Measurements from ENCODE around the gene LIMCH1.

The LIMCH1 gene

DNA sequence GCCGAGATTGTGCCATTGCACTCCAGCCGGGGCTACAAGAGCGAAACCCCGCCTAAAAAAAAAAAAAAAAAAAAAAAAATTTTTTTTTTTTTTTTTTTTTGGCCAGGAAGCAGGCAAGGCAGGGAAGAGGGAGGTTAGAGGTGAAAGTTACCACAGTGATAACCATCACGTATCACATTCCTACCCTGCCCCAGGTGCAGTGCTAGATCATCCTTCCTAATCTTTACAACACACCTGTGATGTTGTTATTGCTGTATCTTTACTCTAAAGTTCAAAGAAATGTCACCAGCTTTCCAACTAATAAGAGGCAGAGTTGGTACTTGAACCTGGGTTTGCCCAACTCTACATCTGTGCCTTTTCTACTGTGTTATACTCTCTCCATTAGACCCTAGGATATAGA is 7.2 kb upstream of the LIMCH1 start:
- DNase-seq: no peak

DNA sequence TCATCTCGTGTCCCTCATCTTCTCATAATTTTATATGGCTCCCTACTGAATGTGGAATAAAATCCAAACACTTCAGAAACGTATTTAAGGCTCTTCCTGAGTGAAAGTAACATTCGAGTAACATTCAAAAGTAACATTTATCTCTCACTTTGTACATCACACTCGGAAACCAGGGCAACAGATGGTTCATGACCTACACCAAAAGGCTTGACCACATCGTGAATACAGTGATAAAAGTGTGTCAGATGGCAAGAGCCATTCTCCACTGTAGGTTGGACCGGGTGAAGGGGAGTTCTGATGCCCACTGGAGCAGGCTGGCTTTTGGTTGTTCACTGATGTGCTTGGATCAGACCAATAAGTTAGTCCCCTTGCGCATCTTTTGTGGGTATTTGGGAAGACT is 5.6 kb upstream of the LIMCH1 start:
- DNase-seq: no peak

DNA sequence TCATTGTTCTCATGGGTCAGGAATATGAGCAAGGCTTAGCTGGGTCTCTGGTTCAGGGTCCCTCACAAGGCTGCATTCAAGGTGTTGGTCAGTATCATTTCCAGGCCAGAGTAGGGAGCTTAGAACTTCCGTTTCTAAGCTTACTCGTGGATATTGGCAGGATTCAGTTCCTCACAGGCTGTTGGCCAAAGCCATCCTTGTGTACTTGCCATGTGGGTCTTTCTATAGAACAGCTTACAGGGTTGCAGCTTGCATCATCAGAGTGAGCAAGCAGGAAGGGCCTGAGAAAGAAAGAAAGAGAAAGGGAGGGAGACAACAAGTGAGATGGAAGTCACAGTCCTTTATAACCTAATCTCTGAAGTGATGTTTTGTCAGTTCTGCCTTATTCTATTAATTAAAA is 5.1 kb upstream of the LIMCH1 start:
- no peak for DNase-seq

DNA sequence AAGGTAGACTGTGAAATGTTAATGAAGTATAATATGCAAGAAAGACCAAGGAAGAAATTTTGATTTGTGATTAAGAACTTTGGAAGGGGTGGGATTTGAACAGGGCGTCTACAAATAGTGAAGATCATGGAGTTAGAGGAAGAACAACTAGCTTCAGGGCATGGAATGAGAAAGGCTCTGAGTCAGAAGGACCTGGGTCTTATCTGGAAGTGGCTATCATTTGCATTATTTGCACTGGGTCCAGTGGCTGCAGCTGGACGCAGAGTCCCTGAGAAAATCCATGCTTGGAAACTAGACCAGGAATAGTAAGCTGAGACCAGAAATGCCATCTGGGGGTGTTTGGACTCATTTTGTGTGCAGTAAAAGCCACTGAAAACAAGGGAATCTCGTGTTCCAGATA is 4.3 kb upstream of the LIMCH1 start:
- DNase-seq: no peak

DNA sequence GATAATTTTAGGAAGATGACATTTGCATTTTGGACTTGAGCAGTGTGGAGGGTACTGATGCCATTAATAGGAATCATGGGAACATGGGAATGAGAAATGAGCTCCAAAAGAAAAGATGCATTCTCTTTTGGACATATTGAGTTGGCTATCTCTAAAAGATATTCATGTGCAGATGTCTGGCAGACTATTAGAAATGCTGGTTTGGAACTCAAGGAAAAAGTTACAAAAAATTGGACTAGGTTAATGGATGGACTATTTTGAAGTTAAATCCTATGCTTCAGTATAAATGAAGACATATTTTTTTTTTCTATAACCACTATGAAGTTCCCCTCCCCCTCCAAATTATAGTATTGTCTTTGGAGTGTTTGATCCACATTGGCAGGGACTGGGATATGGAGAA is 3.6 kb upstream of the LIMCH1 start:
- no peak for DNase-seq

DNA sequence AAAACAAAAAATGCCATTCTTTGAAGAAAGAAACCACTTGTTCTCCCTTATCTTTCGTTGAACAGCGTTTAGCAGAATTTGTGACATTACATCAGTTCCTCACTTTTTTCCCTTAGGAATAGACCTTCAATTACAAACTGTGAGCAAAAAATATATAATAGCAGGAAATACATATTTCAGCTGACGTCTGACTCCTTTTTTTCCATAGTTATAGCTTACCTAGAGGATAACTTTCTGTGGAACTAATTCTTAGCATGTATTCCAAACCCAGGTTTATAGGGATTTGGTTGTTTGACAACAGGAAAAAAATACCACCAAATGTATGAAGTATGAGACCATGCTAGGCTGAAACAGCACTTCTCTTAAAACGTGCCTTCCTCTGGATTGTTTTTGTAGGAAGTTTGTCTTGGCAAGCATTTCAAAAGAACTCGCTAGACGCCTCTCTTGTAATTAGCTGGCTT is 2.0 kb upstream of the LIMCH1 start:
- DNase-seq: no peak

DNA sequence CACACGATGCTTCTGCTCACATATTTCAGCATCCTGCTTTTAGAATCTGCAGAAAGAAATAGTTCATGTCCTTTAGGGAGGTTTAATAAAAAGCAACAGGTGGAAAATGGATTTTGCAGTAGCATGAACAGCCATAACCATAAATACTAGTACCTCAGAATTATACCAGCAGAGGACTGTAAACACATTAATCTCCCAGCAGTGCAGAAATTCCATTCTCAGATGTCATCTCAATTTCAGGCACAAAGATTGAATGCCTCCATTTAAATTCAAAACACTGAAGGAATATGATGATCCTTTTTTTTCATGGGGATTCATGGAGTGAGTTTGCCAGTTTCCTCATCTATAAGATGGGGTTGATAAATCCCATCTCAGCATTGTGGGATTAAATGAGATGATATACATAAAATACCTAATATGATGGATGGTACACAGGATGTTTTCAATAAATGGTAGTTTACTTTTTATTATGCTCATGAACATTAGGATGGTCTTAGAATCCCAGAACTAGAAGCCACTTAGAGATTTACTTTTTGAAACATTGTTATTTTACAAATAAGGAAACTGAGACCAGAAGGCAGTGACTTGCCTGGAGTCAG is 566 bp upstream of the LIMCH1 start:
- DNase-seq: no peak

DNA sequence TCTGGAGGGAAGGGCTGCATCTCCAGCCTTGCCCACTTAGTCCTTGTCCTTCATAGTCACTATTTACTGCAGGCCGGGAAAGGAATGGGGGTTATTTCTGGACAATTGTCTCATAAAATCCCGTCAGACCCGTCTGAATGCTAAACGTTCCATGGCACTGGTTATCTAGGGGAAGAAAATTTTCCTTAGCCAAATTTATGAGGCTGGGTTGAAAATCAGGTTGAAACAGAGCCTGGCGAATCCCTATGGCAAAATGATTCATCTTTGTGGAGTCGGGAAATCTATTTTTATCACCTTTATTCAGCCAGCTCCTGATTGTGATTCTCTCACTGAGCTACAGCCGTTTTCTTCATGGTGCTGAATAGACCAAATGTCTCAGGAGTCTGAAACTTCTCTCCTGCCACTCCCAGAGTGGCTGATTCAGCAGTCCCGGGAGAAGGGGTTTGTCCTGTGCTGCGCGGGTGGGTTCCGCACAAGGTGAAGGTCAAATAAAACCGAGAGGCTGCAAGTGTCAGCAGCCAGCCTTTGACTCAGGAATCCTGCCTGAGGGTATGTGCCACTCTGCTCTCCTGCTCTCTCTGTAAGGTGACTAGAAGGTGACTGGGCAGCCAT is 1.0 kb downstream of the LIMCH1 start:
- no peak for DNase-seq

DNA sequence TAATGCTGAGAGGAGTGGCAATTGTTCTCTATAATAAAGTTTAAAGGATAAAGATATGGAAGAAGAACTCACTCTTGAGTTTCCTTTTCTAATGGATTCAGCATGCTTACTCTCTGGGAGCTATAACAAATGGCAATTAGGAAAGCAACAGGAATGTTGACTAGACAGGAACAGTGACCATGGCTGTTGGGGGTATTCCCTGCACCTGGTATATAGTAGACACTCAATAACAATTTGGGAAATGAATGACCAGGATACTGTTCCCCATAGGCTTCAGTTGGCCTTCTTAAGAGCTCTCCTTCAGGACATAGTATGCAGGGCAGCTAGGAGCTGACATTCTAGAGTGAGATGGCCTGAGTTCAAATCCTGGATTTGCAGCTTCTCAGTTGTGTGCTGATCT is 1.8 kb downstream of the LIMCH1 start:
- DNase-seq: no peak

DNA sequence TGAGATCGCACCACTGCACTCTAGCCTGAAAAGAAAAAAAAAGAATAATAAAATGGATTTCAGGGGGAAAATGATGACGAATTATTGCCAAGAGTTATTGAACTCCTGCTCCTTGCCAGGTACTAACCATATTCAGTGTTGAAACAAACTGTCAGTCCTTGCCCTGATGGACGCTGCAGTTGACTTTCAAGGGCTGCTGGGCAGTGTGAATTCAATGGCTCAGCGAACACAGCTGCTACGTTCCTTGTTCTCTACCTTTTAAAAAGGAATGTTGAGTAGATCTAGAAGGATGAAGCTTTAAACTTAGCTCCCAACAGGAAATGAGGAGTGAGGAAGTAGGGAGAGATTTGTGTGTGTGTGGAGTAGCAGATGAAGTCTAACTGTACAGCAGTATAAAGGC is 2.7 kb downstream of the LIMCH1 start:
- DNase-seq: no peak

DNA sequence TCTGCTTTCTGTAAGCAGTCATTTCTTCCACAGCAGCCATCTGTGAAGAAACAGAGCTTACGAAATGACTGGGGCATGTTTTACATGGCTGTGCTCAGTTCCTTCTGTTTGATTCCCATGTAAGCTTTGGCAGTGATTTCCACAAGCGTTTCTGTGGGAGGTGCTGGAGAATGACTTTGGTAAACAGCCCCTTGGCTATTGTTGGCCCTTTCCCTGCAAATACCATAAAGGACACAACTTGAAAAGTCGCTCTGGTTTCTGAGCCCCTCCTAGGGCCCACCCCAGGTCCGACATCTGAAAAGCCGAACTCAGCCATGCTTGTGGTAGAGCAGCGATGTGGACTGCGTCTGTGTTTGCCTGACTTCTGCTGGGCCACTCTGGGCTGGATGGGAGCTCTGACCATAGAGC is 3.7 kb downstream of the LIMCH1 start:
- no peak for DNase-seq

DNA sequence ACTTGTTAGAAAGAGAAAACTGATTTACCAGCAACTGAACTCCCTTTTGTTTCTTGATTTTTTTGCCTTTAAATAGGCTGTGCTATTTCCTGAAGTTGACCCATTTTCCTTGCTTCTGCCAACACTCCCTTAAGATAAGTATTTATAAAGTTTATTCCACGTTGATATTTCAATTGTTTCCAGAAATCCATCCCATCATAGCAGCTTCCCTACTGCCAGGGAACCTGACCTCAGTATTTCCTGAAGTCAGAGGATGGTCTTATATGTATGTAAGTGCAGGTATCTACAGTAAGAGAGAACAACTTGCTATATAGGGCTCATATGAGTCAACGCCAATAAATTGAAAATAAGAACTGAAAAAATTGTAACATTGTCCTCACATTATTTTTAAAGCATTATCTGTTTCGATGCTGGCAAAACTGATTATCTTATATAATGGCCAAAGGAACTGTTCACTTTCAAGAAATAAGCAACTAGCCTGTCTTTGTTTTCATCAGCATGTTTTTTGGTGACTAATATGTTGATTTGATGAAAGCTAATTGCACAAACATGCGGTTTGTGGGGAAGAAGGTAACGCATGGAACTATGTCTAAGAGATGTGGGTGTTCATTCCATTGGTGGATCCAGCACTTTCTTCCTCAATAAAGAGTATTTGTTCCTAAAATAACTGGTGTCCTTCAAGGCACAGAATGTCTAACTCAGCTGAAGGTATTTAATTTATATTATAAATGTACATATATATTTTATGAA is 4.7 kb downstream of the LIMCH1 start:
- no peak for DNase-seq

DNA sequence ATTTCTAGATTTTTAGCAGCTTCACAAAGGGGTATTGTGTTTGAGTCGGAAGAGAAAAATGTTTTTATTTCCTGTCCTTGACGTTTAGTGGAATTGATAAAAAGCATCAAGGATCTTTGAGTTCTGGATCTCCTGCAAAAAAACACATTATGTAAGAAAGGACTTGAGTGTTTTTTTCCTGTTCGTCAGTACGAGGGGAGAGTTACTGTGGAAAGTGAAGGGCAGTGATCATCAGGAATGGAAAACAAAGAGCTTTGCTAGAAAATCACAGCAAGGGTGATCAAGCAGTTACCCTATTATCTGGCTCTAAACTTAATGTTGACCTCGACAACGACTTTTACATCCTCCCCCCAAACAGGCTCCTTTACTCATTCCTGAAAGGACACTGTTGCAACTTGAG is 7.3 kb downstream of the LIMCH1 start:
- DNase-seq: no peak

DNA sequence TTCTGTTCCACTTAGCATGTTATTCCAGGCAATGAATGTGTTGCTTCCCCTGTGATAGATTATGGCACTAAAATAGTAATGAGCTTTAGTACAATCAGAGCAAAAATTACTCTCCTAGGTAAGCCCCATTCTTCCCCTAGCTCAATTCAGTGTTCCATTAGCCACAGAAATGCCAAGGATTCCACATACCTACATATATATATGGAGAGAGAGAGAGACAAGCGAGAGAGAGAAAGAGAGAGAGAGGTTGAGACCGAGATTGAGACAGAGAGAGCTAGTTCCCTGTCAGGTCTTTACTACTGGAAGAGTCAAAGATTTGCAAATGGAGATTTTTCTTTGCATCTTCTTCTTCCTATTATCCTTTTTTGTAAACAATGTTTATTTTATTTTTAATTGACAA is 8.7 kb downstream of the LIMCH1 start:
- DNase-seq: no peak

DNA sequence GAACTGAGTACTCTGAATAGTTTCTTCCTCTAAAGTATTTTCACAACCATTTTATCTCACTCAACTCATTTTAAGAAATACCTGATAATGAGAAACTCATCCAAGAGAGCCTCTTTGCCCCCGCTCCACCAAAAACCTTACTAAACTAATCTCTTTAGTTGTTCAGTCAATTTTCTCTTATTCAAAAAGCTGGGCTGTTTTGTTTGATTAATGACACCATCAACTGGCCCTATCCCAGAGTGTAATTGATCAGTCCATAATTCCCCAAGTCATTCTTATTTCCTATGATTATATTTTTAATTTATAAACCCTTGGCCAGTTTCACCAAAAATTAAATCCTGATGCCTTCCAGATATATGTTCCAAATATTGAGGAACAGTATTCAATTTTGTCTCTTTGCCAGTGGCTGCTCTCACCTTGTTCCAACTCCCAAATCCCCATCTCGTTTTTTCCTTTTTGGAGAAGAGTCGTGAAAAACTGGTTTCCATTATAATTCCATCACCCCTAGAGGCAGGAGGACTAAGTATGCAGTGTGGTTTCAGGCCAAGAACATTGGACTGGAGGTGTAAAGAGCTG is 10.4 kb downstream of the LIMCH1 start:
- DNase-seq: no peak

DNA sequence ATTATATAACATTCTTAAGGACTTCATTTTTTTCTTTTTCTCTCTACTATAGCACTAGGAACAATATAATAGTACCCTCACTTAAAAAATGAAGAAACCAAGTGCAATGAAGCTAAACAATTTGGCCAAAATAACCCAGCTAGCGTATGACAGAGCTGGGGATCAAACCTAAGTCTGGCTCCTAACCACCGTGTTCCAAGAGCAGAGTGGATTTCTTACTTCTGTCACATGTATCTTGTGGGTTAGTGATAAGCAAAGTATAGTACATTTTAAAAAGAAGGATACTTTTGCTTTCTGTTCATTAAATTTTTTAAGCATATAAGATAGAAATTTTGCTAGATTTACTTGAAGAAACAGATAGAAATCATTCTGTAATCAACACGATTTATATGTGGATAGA is 11.5 kb downstream of the LIMCH1 start:
- DNase-seq: no peak

DNA sequence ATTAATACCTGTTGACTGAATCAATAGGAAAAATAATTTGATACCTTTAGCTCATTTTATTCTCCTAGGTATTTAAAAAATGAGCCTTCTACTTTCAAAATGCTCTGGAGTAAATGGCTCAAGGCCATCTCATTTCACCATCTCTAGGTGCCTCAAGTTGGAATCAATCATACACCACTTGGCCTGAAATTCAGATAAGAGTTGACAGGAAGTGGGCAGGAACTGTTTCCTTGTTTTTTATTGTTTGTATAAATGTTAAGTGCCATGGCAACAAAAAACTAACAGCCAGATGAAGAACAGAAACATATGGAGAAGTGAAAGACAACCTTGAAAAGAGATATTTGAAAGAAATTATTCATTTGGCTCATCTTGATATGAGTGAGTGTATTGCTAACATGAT is 12.4 kb downstream of the LIMCH1 start:
- DNase-seq: no peak

DNA sequence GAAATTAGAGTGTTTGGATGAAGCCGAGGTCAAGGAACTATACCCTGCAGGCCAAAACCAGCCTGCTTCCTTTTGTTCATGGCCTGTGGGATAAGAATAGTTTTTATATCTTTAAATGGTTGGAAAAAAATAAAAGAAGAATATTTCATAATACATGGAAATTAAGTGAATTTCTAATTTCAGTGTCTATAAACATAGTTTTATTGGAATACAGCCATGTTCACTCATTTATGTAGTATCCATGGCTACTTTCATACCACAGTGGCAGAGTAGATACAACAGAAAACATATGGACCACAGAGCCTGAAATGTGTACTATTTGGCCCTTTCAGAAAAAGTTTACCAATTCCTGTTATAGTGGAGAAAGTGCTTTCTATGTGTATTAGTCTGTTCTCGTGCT is 13.6 kb downstream of the LIMCH1 start:
- no peak for DNase-seq

DNA sequence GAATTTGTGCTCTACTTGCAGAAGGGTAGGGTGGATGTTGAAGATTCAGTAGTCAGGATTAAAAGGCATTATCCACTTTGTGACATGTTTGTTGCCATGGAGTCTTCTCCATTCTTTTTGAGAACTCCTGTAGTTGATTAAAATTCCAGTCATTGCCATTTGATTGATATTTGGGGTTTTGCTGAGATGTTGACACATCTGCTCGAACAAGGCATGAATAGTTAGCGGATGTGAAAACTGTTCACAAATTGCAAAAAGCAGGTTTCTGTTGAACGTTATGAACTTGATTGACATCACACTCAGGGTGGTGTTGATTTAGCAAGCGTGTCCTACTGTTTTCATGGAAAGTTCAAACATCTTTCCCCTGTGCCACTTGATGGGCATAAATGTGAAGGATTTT is 16.9 kb downstream of the LIMCH1 start:
- DNase-seq: no peak

DNA sequence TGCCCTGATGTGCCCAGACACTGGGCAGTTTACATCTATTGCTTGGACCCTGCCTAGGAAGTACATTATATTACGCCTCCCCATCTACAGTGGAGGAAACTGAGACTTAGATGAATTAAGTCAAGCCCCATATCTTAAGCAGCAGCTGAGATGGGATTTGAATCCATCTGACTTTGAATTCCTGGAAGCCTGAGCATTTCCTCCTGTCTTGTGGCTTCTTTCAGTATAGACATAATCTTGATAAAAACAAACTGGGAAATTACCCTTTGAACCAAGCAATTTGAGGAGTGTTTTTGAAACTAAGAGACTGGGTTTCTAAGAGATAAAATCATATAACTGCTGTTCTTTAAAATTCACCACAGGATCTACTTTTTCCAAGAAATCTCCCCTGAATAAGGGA is 18.6 kb downstream of the LIMCH1 start:
- no peak for DNase-seq

DNA sequence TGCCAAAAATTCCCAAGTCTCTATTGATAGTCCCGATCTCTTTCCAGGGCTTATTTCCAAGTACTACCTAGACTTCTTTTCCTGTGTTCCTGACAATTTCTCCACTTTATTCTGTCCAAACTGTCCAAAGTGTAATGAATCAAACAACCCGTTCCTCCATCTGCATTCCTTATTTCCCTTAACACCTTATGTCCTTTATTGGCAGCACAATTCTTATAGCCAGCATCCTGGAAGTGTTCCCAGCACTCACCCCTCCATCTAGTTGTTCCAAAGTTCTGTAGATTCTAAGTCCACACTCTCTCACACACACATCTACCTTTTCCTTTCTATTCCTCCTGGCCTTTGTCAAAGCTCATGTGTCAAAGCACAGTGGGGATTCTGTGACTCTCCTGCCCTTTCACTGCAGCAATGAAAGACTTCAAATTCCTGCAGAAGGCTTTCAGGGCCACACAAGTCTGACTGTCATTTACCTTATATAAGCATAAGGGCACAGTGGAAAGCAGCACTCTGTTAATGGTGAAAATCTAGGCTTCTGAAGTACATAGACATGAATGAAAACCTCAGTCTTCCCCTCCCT is 22.1 kb downstream of the LIMCH1 start:
- DNase-seq: no peak

DNA sequence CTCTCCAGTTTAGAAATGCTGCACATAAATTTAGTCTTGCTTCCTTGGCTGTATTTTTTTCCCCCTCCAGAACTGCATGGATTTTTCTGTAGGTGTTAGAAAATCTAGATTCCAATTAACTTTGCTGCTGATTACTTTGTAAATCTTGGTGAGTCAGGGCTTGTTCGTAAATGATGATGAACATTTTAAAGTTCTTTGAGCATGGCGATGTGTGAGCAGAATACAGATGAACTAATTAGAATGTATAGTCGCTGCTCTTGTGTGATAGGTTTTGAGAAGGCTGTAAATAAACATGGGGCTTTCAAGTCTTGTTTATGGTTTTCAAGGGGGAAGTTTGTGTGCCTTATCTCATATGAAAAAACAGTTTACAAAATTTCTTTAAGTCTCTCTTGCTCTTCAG is 23.3 kb downstream of the LIMCH1 start:
- no peak for DNase-seq

DNA sequence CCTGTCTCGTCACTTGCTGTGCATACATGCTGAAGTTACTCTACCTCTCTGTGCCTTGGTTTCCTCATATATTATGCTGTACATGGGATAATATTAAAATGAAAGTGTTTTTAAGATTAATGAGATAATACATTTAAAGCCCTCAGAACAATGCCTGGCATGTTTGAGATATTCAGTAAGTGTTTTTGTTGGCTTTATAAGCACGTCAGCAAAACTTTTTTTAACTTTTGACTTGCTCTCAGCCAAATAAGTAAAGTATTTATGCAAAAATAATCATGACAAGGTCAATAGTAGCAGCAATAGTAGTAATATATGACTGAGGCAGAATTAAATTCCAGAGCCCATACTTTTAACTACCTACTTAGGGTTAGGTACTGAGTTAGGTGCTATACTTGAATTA is 29.2 kb downstream of the LIMCH1 start:
- DNase-seq: no peak

DNA sequence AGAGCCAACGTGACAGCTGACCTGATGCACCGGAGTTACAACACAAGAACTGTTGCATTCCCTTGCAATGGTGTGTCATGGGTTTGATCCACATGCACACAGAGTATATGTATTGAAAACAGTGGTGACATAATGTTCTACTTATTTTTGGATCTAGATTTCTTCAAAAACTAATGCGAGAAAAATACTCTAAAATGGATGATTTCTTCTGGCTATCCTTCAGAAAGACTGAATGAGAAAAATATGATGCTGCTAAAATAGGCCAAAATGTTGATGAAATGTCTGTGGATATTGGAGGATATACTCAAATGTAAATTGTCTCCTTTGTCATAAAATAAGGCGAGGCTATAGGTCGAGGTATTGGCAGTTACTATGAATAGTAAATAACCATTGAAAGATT is 30.4 kb downstream of the LIMCH1 start:
- no peak for DNase-seq

Data from NCI-H2107 (cell line).